NCI-H2196 treated with DMSO at 0.1 percent for 48 hours (cell line): ENCODE data around the gene SHROOM3.

ENCODE experiments used
- DNase-seq: peaks from one replicate; lab custom pipeline; 2025; ENCODE audit not compliant: unreplicated experiment; lab: John Stamatoyannopoulos, UW

SHROOM3 gene

DNA sequence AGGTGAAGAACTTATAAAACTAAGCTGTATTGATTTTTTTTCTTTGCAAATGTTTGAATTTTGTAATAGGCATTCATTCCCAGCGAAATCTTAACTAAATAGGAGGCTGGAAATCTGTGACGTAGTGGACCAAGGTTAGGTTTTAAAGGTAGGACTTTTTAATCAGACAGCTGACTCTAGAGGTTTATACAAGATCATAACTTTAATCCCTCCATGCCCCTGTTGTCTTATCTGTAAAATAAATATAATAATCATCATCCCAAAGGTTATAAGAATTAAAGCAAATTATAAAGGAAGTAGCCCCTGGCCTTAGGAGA lies 101.3 kb downstream of the SHROOM3 start:
- no peak for DNase-seq

DNA sequence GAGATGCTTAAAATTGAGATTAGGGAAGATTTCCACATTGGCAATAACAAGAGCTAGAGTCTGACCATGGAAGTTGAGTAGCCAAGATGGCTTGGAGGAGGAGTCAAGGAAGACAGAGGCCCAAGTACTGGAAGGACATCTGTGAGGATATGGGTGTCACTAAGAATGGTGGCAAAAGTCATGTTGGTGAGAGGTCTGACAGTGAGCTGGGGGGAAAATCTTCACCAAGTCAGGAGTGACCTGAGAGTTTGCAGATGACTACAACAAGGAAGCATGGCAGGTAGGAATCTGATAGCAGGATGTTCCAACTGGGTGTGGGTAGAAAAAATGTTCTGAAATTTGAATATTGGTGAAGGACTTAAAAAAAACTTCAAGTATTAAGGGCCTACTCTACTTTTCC lies 103.3 kb downstream of the SHROOM3 start:
- DNase-seq = no peak

DNA sequence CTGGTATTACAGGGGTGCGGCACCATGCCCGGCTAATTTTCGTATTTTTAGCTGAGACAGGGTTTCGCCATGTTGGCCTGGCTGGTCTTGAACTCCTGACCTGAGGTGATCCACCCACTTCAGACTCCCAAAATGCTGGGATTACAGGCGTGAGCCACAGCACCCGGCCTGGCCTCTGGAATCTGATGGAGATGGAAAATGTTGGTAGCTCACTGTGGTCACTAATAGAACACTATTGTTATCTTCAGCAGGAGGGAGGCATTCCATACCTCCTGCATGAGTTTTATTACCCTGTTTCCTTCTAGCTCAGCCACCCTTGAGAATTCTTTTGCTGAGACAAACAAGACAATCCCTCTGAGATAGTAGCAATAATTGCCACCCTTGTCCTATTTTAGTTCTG lies 105.0 kb downstream of the SHROOM3 start:
- no peak for DNase-seq

DNA sequence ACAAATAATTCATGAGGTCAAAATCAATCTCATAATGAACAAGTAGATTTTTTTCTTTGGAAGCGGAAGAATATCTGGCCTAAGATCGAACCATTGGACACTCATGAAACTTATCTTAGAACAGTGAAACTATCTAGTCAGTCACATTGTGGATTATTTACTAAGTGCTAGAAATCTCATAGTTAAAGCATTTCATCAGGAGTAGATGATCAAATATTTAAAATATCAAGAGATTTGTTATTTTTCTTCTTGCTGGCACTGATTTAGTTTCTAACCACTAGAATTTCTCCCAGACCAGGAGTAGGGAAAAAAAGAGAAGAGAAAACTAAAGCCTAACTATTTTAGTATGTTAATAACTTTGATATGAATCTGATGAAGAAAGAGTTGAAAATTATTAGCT lies 105.5 kb downstream of the SHROOM3 start:
- no peak for DNase-seq

DNA sequence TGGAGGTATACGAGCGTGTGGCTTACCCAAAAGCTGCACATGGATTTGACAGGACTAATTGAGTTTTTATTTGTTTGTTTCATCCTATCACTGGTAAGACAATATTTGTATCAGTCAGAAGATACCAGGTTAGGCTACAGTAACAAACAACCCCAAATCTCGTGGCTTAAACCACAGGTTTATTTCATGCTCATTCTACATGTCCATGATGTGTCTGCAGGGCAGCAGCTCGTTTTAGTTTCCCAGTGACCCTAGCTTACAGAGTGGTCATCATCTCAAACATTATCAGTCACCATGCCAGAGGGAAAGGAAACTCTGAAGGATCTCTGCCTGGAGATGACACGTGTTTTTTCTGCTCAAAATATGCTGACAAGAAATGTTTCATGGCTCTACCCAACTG lies 108.3 kb downstream of the SHROOM3 start:
- no peak for DNase-seq

DNA sequence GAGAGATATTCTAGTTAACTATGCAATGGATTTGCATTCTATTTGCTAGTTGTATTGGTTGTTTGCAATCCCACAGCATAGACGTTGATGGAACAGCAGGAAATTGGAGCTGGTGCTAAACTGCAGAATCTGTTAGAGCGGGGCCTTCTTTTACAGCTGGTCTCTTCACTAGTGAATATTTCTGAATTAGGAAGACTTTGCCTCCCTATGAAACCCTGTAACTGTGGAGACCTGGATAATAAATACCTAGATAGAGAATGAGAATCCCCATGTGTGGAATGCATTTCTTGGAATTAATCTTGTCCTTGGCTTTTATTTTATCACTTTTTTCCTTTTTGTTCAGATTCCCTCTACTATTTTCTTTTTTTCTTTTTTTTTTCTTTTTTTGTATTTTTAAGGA lies 109.7 kb downstream of the SHROOM3 start:
- no peak for DNase-seq

DNA sequence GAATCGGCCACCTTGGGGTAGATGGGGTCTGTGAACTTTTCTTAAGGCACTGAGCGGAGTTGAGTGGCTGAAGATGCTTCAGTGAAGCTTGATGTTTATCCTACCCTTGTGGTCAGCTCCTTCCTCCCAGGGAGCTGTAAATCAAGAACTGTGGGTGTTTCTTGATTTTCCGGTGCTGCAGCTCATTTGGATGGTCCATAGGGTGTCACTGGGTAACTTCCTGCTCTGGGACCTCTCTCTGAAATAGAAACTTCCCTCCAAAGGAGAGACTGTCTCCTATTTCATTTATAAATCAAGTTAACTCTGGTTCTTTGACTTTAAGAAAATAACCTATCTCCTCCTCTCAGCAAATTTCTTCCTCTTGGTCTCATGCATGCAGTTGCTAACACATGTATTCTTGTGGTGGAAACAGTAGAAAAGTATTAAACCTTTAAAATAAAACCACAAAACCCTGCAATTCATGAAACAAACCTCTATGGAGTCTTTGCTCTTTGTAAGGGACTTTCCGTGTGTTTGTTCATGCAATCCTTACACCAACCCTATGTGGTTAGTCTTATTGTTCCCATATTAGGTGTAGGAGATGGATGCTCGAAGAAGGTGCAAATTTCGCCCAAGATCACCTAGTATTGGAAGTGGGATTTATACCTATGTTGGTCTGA lies 110.3 kb downstream of the SHROOM3 start:
- DNase-seq = no peak

DNA sequence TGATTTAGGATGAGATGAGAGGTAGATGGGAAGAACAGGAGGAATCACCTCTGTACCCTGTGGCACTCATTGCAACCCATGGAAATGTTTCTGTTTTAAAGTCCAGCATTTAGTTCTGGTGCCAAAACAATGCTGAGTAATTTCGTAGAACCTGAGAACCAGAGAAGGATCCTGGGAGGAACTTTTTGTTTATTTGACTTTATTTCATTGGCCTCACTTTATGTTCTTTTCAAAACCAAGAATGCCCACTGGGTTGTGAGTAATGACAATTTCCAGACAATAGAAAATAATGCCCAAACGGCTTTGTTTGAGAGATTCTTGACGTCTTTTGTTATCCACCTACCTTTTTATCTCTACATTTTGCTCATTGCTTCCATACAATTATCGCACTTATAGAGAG lies 111.3 kb downstream of the SHROOM3 start:
- DNase-seq = no peak

DNA sequence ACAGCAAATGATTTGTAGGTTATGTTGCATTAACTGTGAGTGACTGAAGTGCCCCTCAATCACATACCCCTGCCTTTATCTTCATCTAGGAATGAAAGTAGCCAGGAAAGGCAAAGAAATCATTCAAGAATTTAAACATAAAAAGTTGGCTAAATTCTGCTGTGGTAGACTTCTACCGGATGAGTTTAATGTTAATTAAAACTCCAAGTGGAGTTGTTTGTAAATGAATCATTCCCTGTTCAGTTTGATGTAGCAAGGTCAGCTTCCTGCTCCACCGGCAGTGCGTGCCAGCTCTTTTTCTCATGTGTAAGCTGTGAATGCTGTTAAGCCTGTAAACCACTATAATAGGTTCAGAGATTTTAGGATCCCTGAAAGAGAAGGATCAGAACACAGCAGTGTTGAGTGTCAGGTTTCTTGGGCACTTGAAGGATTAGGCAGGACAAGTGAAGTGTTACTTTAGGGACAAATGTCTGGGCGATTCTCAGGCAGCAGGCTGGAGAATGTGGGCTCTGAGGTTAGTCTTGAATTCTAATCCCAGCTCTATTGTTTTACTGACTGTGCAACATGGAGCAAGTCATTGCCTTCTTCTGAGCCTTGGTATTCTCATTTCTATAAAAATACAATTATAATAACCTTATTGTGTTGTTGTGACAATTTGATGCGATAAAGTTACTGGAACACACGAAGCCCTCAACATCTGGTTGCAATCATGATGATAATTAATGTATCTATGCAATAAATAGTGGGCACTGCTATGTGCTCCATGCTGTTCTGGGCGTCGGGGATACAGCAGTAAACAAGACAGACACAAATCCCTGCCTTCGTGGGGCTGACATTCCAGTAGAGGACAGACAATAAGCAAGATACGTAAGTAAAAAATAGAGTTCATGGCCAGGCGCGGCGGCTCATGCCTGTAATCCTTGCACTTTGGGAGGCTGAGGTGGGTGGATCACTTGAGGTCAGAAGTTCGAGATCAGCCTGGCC lies 112.0 kb downstream of the SHROOM3 start:
- DNase-seq = no peak

DNA sequence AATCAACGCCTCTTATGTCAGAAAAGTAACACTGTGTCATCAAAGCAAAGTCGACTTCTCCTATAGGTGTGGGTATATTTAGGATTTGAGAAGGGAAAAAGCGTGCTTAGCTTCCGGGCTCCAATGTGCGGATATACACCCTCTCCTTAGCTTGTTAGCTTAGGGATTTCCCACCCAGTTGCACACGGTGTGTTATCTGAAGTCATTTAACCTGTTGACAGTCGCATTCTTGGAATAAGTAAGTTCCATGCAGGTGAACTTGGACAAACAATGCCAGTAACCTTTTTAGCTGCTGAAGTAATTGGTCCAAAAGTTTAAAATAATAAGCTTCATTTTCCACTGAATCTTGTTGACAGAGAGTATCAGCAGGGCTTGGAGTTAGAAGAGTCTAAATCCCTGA lies 113.7 kb downstream of the SHROOM3 start:
- DNase-seq = no peak

DNA sequence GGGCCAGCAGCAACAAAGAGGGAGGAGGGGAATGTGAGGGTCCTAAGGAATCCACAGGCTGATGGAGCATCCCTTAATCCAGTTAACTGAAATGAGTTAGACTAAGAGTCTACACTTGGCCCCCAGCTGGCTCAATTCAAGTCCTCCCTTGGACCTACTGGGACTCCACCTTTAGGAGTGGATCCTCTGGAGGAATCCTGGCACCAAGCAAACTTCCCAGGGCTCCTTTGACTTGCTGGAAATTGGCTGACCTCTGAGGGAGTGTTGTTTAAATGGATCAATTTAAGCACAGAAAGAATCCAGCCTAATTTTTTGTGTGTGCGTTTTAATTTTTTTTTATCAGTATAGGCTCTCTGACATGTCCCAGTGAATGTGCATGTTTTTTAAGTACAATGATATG lies 114.7 kb downstream of the SHROOM3 start:
- no peak for DNase-seq

DNA sequence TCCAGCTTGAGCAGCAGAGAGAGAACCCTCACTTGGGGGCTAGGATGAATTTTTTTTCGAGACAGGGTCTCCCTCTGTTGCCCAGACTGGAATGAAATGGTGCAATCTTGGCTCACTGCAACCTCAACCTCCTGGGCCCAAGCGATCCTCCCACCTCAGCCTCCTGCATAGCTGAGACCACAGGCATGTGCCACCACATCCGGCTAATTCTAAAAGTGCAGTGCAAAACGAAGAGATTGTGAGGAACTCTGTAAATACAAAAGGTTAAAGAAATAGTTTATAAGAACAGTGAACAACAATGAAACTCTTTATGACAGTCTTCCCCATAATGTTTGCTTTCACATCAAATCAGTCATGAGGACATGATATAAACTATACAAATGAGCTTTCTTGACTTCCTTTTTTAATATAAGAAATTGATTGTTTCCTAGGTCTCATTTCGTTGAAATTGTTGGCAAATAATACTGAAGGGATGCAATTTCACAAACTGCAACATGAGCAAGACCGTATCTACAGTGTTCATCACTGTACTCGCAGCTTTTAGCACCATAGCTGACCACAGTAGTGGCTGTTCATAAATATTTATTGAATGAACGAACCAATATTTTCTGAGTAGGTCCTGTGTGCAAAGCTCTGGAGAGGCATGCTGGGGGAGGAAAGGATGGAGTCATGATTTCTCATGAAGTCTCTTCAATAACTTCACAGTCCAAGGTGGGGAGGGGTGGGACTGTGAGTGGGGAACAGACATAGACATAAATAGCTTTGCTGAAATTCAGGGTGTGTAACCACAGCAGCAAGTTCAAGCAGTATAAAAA lies 116.1 kb downstream of the SHROOM3 start:
- DNase-seq = no peak

DNA sequence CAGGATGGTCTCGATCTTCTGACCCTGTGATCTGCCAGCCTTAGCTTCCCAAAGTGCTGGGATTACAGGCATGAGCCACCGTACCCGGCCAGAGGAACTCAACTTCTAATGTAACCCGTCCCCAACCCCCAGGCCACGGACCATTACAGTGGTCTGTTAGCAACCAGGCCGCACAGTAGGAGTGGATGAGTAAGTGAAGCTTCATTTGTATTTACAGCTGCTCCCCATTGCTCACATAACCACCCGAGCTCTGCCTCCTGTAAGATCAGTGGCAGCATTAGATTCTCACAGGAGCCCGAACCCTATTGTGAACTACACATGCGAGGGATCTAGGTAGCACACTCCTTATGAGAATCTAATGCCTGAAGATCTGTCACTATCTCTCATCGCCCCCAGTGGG lies 119.6 kb downstream of the SHROOM3 start:
- no peak for DNase-seq

DNA sequence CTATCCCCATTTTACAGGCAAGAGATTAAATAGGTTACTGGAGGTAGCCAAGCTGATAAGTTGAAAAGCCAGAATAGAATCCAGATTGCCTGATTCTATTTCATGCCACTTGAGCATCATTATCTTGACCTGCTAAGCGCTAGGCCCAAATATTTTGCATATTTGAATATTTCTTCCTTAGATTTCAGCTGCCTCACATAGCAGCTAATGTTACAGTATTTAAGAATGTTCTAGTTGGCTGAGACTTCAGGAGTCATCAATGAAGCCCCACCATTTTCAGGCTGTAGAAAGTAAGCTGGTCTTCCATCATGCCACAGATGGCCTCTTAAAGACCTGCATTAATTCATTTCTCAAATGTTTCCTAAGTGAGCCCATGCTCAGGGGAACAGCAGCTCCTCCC lies 121.4 kb downstream of the SHROOM3 start:
- DNase-seq = no peak

DNA sequence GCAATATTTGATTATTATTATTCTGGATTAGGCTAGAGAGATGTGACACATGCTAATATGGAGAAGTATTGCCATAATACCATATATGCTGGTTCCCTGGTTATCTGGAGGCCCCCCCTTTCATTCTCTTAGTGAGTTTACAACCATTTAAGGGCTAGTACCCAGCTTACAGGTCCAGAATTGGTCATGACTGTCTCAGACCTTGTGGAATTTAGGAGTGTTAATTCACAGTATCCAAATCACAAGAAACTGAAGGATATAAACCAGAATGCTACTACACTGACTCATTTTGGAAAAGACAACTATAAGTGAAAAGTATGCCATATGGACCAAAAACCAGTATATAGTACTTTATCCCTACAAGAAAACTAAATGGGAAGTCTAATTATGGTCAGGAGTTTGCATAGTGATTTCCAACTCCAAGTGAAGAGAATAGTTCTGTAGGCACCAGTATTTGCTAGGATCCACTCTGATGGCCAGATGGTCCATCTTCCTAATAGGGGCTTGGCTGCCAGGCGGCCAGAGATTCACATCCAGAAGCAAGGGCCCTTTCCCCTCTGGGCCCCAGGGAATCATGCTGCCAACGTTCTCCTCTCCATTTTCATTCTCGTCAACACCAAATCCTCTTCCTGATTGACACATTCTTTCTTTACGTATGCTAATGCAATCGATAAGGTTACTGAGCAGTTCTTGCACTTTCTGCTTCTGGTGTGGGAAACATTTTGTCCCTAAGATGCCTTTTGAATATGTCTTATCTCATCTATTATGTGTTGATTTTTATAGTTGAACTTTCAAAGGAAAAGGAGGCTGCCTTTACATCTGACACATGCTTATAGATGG lies 123.6 kb downstream of the SHROOM3 start:
- no peak for DNase-seq

DNA sequence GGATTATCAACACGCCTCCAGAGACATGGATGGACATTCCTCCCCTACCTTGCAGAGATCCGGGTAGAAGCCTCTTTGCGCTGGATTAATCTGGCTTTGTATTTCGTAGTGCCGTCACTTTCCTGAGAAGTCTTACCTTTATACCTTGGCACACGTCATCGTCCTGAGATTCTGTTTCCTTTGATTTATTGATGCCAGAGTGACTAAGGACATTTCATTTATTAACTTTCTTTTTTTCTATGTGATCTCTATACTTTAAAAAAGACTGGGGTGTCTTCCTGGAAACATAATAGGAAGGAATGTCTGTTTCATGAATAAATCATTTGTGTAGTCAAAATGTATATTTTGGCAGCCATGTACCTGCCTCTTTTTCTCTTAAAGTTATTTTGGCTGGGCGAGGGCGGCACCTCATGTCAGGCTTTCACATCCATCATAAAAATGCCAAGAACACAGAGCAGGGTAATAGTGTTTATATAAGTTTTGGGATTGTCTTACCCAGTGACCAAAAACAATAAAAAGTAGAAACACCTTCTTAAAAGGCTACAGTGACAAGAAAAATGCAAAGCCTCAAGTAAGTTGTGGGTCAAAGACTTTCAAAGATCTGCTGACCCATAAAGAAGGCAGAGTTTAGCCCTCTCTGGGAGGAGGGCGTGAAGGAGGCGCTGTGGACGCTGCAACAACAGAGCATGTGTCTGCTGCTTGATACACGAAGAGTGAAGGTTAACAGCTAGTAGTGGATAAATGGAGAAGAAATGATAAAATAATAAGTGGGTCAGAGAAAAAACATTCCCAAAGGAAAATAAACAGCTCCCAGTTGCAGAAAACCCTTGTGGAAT lies 124.4 kb downstream of the SHROOM3 start:
- no peak for DNase-seq

DNA sequence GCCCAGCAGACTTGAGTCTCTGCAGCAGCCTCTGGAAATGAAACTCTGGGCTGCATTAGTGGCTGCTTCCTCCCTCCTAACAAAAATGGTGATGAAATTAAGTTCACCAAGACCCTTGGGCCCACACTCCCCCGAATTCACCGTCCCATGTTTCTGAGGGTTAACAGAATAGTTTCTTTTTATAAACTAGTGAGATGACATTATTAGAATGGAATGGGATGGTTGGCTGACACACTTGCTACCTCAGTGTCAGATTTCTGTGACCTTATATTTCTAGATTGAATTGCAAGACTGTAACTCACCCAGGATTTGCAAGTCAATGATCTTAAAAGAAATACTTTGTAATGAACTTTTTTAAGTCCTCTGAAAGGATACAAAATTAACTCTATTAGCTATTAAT lies 127.1 kb downstream of the SHROOM3 start:
- DNase-seq = no peak

DNA sequence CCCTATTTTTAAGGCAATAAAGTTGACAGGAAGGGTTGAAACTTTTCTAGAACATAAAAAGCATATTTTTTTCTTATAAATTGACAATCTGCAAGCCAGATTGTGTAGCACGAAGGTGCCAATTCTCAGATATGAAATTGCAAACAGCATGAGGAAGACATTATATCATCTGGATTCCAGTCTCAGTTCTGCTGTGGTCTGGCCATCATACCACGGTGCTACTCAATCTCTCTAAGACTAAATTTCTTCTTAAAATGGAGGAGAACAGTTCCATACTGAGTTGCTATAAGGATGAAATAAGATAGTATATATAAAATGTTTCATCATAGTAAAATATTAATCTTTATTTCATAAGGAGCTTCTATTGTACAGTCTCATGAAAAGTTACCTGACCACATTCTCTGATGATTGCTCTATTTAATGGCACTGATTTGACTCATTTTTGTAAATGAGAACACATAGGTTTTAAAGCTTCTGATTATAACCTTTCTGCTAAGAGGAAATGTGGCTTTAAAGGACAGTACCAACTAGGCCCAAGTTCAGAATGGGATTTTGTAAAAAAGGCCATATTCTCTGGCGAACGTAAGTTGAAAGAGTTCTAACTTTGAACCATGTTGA lies 127.9 kb downstream of the SHROOM3 start:
- no peak for DNase-seq

DNA sequence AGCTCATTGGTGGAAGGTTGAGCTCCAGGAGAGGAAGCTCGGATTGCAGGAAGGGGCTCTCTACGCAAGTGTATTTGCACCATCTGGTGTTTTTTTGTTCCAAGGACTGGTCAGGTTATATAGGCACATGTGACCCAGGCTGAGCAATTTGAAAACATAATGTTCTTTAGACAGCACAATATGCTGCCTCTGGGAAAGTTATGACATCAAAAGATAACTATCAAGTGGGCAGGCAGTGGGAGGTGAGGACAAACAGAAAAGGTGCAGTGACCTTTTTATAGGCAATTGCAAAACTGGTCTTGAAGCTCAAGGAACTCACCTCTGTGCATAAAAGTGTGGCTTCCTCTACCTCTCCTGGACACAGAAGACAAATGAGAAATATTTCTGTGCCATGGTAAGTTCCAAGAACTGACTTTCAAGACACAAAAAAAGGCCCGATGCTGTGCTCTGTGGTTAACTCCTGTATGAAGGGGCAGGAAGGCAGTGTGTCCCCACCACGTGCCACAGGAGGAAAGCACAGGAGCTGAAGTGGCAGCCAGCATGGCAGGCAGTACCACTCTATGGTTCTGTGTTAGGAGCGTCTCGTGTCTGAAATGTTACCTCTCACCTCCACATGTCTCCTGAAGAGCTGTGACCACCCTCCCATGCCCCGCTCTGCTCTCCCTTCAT lies 128.6 kb downstream of the SHROOM3 start:
- DNase-seq = no peak
